ENCODE results near the gene ECEL1.
A peak's percentile ranks its signal among the peaks of the same experiment; 100 is the strongest.
"Not testable (repeated sequence)": the region's sequence is repeated elsewhere in the genome, so short reads cannot be mapped to it uniquely, and the experiment has no call there.

Gene ECEL1

DNA sequence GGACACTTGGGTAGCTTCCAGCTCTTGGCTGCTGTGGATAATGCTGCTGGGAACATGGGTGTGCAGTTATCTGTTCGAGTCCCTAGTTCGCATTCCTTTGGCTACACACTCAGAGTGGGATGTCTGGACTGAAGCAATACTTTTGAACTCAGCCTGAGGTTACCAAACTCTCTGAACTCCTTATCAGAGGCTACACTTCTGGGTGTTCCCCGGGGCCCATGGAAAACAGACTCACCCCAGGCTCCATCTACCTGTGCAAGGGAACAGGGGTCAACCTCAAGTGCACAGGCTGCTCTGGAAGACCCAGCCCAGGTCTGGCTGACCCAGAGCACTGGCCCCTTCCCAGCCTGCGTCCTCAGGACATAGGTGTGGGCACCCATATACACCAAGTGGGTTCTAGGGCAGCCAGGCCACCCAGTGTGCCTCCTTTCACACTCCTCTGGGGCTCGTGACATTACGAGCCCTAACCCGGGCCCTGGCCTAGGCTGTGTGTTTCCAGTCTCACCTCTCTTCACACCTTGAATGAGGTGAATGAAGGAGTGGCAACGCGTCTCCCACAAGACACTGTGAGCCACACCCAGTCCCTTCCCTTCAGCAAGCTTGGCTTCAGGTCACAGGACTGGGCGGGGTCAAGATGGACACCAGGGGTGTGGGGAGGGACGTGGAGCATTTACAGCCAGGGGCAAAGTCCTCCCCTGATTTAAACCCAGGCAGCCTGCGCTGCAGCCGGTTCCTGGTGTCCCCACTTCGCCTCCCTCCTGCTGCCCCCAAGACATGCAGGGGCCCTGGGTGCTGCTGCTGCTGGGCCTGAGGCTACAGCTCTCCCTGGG is 32.0 kb downstream of the ECEL1 start, which contains the start of gene ALPI:
ALPI (plus strand) TSS at position 728 of the 830 bp plus-strand sequence; CDS start at position 775, 47 bp downstream.
- TF ChIP-seq, protein P1, sequence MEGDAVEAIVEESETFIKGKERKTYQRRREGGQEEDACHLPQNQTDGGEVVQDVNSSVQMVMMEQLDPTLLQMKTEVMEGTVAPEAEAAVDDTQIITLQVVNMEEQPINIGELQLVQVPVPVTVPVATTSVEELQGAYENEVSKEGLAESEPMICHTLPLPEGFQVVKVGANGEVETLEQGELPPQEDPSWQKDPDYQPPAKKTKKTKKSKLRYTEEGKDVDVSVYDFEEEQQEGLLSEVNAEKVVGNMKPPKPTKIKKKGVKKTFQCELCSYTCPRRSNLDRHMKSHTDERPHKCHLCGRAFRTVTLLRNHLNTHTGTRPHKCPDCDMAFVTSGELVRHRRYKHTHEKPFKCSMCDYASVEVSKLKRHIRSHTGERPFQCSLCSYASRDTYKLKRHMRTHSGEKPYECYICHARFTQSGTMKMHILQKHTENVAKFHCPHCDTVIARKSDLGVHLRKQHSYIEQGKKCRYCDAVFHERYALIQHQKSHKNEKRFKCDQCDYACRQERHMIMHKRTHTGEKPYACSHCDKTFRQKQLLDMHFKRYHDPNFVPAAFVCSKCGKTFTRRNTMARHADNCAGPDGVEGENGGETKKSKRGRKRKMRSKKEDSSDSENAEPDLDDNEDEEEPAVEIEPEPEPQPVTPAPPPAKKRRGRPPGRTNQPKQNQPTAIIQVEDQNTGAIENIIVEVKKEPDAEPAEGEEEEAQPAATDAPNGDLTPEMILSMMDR (IDR thresholded peaks at IDR 0.05; ENCODE audit: insufficient read depth, missing control alignments), result no peak
- DNase-seq (ENCODE audit: insufficient read length, low spot score) (peak; percentile 5), FAIRE-seq (no peak)

DNA sequence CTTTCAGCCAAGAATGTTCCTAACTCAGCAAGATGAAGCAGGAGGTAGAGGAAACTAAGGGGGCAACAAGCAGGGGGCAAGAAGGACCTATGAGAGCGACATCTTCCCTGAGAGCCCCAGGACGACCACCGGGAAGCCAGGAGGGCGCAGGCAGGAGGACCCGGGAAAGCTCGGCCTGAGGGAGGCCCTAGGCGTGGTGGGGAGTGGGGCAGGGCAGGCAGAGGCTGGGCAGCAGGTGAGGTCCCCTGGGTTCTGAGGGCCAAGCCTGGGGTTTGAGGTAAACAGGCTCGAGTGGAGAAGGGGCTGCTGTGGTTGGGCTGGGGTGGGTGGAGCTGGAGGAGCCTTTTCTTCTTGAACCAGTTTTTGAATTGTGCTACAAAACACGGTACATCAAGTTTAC is 33.0 kb downstream of the ECEL1 start:
- TF ChIP-seq, protein P1 (IDR thresholded peaks at IDR 0.05; ENCODE audit: insufficient read depth, missing control alignments), result no peak
- DNase-seq (ENCODE audit: insufficient read length, low spot score), result peak; percentile 1
- FAIRE-seq, result no peak

DNA sequence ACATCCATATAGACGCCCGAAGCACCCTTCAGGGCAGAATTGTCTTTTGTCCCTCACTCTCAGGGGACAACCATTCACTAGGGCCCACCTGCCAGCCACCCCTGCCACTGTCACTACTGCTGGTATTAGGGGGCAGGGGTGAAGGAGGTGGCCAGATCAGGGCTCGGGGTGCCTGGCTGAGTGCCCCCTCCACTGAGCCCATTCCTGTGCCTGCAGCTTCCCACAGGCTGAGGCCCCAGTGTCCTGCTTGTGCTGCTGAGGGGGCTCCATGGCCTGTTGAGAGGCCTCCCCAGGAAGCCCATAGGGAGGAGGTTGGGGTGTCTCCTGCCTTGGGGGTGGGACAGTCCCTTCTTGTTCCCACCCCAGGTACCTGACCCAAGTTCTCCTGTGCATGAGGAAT is 36.0 kb downstream of the ECEL1 start:
- FAIRE-seq; DNase-seq (ENCODE audit: insufficient read length, low spot score): not testable (repeated sequence)

DNA sequence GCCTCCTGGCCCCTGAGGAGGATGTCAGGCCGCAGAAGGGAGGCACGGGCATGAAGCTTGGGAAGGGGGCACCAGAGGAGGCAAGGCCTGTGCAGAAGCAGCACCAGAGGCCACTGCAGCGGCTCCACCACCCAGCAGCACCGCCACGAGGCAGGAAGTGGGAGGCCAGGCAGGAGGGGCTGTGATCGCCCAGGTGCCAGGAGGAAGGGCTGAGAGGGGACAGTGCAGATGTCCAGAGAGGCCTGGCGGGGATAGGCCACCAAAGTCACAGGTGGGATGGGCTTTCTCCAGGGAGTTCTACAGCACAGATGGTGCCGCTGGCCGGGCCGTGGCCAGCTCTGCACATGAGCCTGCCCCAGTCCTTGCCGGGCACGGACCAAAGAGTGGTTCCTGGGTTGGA is 37.7 kb downstream of the ECEL1 start:
- FAIRE-seq, result no peak
- TF ChIP-seq, protein P1 (IDR thresholded peaks at IDR 0.05; ENCODE audit: insufficient read depth, missing control alignments), result no peak
- no peak for DNase-seq (ENCODE audit: insufficient read length, low spot score)

DNA sequence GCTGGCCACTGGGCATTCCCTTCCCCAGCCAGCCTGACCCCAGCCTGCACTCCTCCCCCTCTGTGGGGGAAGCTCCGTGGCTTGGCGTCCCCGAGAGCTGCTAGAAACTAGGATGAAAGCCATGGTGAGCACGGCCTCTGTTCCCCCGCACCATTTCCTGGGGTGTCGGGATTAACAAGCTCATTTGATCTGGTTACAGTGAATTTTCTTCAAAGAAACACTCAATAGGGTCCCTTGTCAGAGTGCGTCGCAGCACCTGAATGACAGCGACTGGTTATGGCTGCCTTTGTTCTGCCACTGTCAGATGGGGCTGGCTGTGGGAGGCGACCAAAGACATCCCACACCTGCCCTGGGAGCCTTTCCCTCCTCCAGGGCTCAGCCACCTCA is 39.3 kb downstream of the ECEL1 start:
- DNase-seq (ENCODE audit: insufficient read length, low spot score), result no peak
- no peak for FAIRE-seq
- TF ChIP-seq, protein P1 (IDR thresholded peaks at IDR 0.05; ENCODE audit: insufficient read depth, missing control alignments), result no peak

DNA sequence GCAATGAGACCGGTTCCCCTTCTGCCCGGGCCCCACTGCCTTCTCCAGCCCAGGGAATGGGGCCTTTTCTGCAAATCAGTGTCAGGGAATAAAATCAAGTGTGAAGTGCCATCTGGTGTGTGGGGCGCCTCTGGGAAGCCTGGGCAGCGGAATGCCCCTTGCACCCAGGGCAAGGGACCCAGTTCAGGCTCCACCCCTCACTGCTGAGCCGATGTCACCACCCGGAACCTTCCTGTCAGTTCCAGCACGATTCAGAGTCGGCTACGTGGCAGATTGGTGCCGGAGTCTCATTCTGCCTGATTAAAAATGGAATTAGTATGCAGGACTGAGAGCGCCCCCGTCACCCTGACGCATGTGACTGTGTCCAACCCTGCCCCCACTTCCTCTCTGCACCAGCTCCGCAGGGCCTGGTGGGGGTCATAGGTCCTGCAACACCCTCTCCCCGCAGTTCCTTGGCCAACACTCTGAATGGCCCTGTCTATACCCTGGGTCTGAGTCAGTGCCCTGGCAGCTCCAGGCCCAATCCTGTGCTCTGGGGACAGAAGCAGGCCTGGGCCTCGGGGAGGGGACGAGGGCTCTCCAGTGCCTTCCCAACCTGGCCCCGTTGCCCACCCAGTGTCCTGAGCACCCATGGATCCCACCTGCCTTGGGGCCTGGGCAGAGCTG is 39.9 kb downstream of the ECEL1 start:
- TF ChIP-seq, protein P1 (IDR thresholded peaks at IDR 0.05; ENCODE audit: insufficient read depth, missing control alignments), result no peak
- FAIRE-seq, result no peak
- DNase-seq (ENCODE audit: insufficient read length, low spot score), result no peak

DNA sequence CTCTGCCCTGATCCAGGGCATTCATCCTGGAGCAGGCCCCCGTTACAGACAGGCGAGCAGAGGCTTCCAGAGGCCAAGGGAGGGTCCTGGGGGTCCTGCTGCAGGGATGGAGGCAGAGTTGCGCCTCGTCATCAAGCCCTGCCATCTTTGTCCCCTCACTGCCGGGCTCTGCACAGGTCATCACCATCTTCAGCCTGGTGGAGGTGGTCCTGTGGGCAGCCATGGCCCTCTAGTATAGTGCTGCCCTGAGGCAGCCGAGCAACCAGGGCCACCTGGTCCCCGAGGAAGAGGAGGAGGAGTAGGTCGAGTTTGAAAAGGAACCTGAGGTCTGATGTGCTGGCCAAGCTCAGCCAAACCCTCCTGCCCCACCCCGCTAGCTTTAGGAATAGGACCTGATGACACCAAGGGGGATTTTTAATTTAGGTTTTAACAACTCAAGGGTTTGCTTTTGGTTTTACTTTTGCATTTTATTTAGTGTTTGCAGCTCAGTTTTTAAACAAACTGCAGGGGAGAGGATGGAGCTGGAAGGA is 40.5 kb downstream of the ECEL1 start:
- FAIRE-seq (no peak), DNase-seq (ENCODE audit: insufficient read length, low spot score) (no peak)
- TF ChIP-seq, protein P1 (IDR thresholded peaks at IDR 0.05; ENCODE audit: insufficient read depth, missing control alignments), result no peak

DNA sequence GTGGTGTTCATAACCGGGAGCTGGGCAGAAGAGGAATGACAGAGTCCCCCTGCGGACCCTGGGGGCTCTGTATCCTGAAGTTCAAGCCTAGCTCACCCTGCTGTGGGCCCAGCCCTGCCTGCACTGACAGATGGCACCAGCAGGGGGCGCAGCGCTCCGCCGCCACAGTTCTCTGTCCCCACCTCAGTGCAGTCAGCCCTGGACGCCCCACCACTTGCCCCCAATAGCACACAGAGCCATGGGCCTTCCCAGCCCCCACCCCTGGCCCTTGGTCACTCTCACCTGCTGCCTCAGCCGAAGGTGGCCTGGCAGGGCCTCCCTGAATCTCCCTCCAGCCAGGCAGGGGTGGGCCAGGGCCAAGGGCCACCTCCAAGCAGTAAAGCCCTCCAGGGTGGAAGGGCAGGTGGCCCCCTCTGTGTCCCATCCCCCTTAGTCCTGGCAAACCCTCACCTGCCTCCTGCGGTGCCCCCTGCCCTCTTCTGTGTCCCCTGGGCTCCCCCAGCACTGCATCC is 41.3 kb downstream of the ECEL1 start:
- FAIRE-seq; DNase-seq (ENCODE audit: insufficient read length, low spot score): not testable (repeated sequence)

DNA sequence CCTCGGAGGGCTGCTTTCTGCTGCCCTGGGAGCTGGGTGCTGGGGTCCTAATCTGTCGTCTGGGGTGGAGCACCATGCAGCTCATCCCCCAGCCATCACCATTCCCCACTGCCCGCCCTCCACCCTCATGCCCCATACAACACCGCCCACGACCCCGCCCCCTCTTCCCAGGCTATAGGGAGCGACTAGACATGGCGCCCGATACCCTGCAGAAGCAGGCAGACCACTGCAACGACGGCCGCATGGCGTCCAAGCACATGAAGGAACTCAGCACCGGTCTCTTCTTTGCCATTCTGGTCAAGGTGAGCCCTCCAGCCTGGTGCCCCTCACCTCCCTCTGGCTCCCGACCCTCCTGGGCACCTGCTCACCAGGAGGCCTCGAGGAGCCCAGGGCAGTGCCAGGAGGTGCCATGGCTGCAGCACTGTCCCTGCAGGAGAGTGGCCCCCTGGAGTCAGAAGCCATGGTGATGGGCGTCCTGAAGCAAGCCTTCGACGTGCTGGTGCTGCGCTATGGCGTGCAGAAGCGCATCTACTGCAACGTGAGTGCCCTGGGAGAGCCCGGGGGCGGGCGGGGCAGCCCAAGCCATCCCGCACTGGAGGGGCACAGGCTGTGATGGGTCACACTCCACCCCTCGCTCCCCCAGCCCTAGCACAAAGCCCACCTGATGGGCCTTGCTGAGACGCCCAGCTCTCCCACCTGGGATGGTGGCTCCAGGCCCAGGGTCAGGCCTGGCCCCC is 42.3 kb downstream of the ECEL1 start:
- FAIRE-seq; DNase-seq (ENCODE audit: insufficient read length, low spot score): not testable (repeated sequence)
